ENCODE measurements around the gene AGAP1. TPM values are rescaled to one million over a fixed set of nuclear protein-coding genes. Genes with fewer than 3 reads are reported as not detected.

AGAP1 gene
- total RNA-seq, 1 experiment from 2014 or later, result 25.8 TPM

DNA sequence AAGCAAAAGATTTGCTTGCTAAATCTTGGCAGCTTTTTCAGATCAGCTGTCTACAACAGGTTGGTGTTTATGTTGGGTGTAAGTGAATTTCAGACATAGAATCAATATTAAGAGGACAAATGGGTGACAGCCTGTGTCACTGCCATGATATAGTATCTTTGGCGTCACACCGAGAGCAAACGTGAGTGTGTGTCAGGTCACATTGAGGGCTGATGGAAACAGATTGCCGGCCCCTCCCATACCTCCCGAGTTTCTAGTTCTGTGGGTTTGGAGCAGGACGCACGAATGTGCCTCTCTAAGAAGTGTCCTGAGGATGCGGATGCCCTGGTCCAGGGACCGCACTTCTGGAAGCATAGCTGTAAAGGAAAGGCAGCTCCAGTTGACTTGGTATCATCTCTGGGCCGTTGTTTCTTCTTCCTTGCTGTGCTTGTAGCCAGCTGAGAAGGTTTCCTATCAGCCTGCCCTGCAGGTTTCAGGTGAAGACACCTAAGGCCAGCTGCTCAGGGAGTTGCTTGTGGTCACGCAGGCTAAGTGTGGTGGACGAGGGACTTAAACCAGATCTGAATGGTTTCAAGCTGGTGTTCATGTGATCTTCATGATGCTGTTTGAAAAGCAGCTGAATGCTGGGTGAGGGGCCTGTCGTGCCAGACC is 6.4 kb downstream of the AGAP1 start:
- H3K27me3 Mint-ChIP-seq (ENCODE audit: low read depth), result peaks cover 10% of the 10 kb centered on the region
- no peak overlapping the region for H4K91ac ChIP-seq (ENCODE audit: insufficient read length, low read depth, low read length)
- H2BK20ac ChIP-seq (ENCODE audit: low read depth, low read length, poor library complexity, severe bottlenecking), result no peak overlapping the region
- no peak overlapping the region for H2AFZ ChIP-seq (ENCODE audit: low read length)
- H3T11ph ChIP-seq (ENCODE audit: low read length), result no peak overlapping the region
- no peak overlapping the region for H2BK120ac ChIP-seq (ENCODE audit: low read depth, low read length, poor library complexity, severe bottlenecking)
- peaks cover 1% of the 10 kb centered on the region for H4K20me1 ChIP-seq (ENCODE audit: control insufficient read depth, insufficient read depth, insufficient read length)
- H2BK15ac ChIP-seq (ENCODE audit: low read depth, low read length), result no peak overlapping the region
- no peak overlapping the region for H3K23ac ChIP-seq (ENCODE audit: insufficient read length, low read depth, low read length)
- no peak overlapping the region for H4K8ac ChIP-seq (replicated peaks; ENCODE audit: insufficient read length, low read depth, low read length)
- H3K9me3 ChIP-seq (ENCODE audit: control insufficient read depth, low read depth, low read length), result no peaks in the 10 kb centered on the region
- peaks cover 19% of the 10 kb centered on the region; the same call in 1 of the 2 replicates for H3K4me1 ChIP-seq (ENCODE audit: insufficient read depth, low read length)
- H3K14ac ChIP-seq (ENCODE audit: insufficient read depth, low read length), result no peak overlapping the region
- H3K4ac ChIP-seq (ENCODE audit: low read depth, low read length), result no peak overlapping the region
- H3K27ac ChIP-seq (ENCODE audit: insufficient read length, low read depth, low read length), result no peak overlapping the region
- H3K56ac ChIP-seq (ENCODE audit: insufficient read length, low read depth, low read length), result no peak overlapping the region
- no peak overlapping the region for H3K4me2 ChIP-seq (ENCODE audit: insufficient read depth, insufficient read length, low read length)
- no peak for DNase-seq
- H4K5ac ChIP-seq (ENCODE audit: insufficient read length, low read depth, low read length), result no peak overlapping the region
- H3K79me1 ChIP-seq (ENCODE audit: insufficient read depth, low read depth, low read length, poor library complexity, severe bottlenecking), result no peaks in the 10 kb centered on the region
- H3K23me2 ChIP-seq (ENCODE audit: insufficient read length, low read depth, low read length, poor library complexity, severe bottlenecking), result peaks cover 9% of the 10 kb centered on the region
- H2BK5ac ChIP-seq (ENCODE audit: insufficient read length, low read length), result no peak overlapping the region
- no peaks in the 10 kb centered on the region; a peak in 1 of 7 replicates for H3K36me3 Mint-ChIP-seq (ENCODE audit: insufficient read depth in 1 of 3, low read depth in 3 of 3)
- peaks cover 81 to 90% of the 10 kb centered on the region in 2 experiments for H3K4me1 Mint-ChIP-seq
- H3K9ac ChIP-seq (ENCODE audit: extremely low read depth, insufficient read length, low read length), result no peak overlapping the region
- no peaks in the 10 kb centered on the region; a peak in 1 of 5 replicates for H3K9me3 Mint-ChIP-seq
- H3K27ac Mint-ChIP-seq, result peak overlapping the region in 2 of 3 experiments; percentile 25 to 89; a peak in 2 of 7 replicates
- H2AK5ac ChIP-seq (ENCODE audit: insufficient read length, low read length), result no peak overlapping the region
- WGBS (ENCODE audit: extremely low coverage, insufficient read length, low lambda C conversion rate), result no CpG with 5 or more reads among the region's 13 CpGs
- peaks cover 17% of the 10 kb centered on the region; the same call in 1 of the 2 replicates for H3K79me2 ChIP-seq (ENCODE audit: insufficient read depth, low read length)
- H3K4me3 Mint-ChIP-seq, result no peak overlapping the region
- H3K27me3 ChIP-seq (ENCODE audit: insufficient read depth, low read length), result no peaks in the 10 kb centered on the region
- no peak overlapping the region for H3K18ac ChIP-seq (ENCODE audit: insufficient read length, low read depth, low read length)
- TF ChIP-seq, protein P1, sequence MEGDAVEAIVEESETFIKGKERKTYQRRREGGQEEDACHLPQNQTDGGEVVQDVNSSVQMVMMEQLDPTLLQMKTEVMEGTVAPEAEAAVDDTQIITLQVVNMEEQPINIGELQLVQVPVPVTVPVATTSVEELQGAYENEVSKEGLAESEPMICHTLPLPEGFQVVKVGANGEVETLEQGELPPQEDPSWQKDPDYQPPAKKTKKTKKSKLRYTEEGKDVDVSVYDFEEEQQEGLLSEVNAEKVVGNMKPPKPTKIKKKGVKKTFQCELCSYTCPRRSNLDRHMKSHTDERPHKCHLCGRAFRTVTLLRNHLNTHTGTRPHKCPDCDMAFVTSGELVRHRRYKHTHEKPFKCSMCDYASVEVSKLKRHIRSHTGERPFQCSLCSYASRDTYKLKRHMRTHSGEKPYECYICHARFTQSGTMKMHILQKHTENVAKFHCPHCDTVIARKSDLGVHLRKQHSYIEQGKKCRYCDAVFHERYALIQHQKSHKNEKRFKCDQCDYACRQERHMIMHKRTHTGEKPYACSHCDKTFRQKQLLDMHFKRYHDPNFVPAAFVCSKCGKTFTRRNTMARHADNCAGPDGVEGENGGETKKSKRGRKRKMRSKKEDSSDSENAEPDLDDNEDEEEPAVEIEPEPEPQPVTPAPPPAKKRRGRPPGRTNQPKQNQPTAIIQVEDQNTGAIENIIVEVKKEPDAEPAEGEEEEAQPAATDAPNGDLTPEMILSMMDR (conservative IDR thresholded peaks at IDR 0.05), result no peak
- H2BK12ac ChIP-seq (ENCODE audit: insufficient read length, low read depth, low read length), result no peak overlapping the region

Measured in H9 (cell line).